GM21360 (cell line): ENCODE data around the gene MRPS11.
A peak's percentile ranks its signal among the peaks of the same experiment; 100 is the strongest.
"Not testable (repeated sequence)": the region's sequence is repeated elsewhere in the genome, so short reads cannot be mapped to it uniquely, and the experiment has no call there.

Experiments used
- ATAC-seq: cut with Tn5 transposase; IDR thresholded peaks from one replicate; pipeline ENCODE4 v1.9.1; 2021; ENCODE audit warnings: mild to moderate bottlenecking, moderate library complexity; ENCODE audit not compliant: unreplicated experiment

The MRPS11 gene

DNA sequence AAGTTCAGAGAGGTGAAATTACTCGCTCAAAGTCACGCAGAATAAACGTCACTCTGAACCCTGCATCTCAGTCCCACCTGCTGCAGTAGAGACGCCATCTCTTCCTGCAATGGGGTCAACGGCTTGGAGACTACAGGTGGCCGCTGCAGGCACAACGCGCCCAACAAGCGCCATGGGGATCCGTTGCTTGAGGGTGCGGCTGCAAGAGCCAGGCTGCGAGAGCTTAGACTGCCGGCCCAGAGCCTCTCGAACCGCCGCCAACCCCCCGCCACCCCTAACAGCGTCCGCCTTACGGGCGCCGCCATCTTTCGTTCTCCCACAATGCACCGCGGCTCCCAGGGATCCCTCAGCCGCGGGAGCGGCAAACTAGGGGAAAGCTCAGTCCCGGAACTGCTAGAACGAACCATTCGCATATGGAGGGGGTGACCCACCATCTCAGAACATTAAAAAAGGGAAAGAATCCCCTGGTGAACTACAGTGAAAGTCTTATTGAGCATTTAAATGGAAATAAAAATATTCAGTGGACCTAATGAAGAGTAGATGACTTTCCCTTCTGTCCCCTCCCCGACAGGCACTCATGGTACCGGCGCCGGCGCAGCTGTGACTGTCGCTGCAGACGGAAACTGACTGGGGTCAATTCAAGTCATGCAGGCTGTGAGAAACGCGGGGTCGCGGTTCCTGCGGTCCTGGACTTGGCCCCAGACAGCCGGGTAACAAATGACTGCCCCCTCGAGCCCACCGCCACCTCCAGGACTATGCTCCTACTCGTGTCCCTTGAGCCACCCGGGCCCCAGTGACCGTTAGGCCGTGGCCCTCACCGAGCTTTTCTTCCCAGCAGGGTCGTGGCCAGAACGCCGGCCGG lies at the start of gene MRPS11, which contains the start of gene MRPL46:
MRPS11 (plus strand) TSS at position 636 of the 862 bp plus-strand sequence; CDS start at position 646, 10 bp downstream.
MRPL46 (minus strand) TSS at position 316 of the 862 bp plus-strand sequence; CDS start at position 305, 11 bp downstream.
- peak; percentile 87 for ATAC-seq

DNA sequence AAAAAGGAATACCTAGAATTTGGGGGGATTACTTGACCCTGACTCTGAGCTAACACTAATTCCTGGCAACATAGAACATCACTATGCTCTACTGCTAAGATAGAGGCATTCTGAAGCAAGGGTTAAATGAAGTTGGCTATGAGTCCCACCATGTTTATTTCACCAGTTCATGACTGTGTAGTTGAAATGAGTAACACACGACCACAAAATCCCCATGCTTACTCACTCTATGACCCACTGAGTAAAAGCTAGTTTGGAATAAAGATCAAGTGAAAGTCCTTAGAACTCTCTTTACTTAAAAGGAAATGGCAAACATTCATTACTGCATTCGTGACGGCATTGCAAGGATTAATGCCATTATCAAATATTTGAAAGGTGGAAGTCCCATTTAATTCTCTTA lies 47.7 kb upstream of the MRPS11 start:
- no peak for ATAC-seq

DNA sequence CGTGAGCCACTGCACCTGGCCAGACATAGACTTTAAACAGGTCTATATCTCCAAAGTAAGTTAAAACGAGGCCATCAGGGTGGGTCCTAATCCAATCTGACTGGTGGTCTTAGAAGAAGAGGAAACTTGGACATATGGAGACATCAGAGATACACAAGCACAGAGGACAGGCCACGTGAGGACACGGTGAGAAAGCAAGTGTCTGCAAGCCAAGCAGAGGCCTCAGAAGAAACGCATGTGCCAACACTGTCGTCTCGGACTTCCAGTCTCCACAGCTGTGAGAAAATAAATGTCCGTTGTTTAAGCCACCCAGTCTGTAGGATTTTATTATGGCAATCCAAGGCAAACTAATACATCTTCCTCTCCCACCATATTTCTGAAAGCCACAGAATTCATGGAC lies 44.2 kb upstream of the MRPS11 start:
- ATAC-seq = no peak

DNA sequence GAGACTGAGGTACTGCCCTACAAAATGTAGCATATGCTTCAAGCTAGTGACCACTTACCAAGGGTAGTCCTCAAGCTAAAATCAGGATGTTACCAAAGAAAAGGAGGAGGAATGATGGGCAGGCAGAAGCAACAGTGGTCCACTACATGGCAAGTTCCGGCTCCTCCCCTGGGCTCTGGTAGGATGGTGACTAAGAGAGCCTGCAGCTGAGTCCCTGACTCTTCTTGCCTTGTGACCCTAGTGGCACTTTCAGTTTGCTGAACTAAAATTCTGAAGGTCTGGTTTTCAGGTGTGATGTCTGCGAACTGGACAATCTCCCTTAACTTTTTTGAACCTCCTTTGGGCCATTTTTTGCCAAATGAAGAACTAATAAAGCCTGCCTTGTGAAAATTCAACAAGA lies 41.2 kb upstream of the MRPS11 start:
- ATAC-seq = no peak

DNA sequence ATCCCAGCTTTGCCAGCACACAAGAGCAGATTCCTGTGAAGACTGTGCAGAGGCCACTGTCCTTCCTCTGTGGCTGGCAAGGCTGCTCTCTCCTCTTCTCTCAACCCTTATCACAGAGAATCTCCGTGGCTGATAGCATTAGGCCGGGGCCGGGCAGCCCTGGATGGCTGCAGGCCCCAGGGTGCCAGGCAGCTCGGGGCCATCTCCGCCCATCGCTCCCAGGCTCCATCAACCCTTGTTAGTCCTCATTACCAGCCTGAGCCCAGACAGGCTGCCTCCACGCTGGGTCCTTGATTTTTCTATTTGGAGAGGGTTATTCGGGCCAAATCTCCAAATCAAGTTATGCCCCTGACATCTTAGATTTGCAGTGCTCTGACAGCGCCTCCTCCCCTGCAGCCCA lies 39.5 kb upstream of the MRPS11 start:
- no peak for ATAC-seq

DNA sequence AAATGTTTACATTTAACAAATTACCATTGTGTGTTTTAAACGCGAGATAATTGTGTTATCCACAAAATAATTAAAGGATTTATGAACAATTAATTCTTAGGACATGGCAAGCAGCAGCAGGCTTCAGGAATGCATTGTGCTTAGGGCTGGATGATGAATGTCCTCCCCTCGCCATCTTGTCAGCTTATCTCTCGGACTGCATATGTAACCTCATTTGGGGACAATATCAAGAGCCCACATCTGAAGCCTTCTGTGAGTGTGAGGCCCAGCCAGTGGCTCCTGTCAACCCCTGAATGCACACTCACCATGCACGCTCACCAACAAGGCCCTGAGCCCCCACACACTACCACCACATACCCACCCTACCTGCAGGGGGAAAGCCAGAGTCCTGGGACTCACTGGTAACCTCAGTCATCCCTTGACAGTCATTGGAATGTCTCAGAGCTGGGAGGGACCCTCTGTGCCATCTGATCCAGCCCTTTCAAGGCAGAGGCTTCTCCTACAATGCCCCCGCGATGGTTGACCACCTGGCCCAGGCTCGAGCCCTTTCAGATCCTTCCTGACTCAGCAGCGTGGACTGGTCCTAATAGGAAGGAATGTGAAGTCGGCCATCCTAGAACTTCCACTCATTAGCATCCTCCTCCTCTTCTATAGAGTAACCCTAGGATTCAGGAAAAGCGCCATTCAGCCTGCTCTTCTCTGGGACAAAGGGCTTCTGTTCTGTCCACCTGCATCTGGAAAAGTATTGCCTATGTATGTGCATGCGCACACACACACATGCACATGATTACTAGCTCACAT lies 38.5 kb upstream of the MRPS11 start:
- ATAC-seq = no peak

DNA sequence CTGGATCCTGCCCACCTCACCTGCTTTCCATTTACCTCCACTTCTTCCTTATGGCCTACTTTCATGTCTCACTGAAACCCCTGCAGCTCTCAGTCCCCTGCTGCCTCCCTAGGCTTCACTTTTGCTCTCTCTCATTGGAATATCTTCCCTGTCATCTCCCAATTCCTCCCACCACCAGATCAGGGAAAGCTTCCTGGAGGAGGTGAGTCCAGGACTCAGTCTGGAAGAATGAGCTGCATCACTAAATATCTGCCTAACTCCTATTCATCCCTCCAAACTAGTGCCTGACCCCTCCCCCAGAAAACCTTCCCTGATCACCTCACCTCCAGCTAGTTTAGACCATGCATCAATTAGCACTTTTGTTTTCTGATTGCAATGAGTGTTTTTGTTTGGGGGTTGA lies 37.5 kb upstream of the MRPS11 start:
- no peak for ATAC-seq

DNA sequence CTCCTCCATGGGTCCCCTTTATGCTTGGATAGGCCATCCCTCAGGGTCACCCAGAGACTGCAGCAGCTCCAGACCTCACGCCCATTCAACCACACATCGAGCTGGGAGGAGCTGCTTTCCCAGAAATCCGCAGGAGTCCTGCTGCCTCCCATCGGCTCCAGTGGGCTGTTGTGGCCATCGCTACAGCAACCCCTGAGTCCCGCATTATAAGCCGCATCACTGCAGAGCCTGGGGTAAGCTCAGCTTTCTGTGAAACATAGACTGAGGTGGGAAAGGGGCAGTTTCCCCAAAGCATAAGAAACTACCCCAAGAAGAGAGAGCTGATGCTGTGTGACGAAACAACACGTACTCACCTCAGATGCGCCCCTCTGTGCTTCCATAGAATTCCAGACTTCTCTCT lies 36.1 kb upstream of the MRPS11 start:
- no peak for ATAC-seq

DNA sequence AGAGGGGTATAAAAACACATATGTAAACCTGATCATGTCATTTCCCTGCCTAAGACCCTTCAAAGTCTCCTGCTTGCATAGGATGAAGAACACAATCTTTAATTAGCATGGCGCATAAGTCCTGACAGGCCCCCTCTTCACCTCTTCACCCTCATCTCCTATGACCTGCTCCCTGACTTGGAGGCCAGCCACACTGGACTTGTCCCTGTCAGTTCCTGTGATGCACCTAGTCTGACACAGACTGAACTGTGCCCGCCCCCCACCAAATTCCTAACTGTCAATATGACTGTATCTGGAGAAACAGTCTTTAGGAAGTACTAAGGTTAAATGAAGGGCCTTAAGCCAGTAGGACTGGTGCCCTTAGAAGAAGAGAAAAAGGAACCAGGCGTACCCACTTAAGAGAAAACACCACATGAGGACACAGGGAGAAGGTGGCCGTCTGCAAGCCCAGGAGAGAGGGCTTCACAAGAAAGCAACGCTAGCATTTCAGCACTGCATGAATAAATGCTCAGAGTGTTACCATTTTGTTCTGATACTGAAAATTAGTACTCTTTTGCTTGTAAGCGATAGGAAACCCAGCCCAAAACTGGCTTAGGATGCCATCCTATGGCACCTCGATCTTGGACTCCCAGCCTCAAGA lies 34.3 kb upstream of the MRPS11 start:
- ATAC-seq = no peak

DNA sequence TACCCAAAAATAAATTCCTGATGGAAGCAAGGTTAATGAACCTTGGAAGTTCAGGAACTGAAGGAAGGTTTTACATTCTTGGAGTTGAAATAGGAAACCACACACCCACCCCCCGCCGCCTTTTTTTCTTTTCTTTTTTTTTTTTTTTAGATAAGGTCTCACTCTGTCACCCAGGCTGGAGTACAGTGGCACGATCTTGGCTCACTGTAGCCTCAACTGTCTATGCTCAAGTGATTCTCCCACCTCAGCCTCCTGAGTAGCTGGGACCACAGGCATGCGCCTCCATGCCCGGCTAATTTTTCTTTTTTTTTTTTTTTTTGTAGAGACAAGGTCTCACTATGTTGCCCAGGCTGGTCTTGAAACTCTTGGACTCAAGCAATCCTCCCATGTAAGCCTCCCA lies 33.4 kb upstream of the MRPS11 start:
- ATAC-seq = not testable (repeated sequence)

DNA sequence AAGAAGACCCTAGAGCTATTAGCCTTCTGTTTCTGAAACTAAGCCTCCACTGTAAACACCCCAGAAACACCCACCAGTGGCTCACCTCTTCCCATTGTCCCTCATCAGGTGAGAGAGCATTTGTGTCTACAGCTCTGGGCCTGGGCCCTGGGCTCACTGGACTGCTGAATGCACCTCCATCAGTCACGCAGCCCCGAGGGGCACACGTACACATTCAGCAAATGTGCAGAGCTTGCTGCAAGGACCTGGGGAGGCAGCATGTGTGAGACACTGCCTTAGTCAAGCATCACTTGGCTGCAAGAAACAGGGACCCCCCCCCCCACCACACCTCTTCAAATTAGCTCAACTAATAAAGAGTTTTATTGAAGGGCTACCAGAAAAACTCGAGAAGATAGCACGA lies 29.3 kb upstream of the MRPS11 start:
- no peak for ATAC-seq

DNA sequence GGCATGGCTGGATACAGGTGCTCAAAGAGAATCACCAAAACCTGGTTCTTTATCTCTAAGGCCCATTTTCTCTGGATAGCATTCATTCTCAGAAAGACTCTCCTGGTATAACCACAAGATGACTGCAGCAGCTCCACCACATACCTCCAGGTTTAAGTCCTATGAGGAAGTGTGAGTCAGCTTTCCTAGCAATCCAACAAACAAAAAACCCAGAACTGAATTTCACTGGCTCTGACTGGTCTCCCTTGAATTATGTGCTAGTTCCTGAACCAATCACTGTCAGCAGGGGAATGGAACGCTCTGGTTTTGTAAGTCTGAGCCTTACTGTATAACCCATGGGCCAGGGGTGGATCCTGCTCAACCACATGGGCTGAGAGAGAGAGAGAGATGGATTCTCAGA lies 27.5 kb upstream of the MRPS11 start:
- no peak for ATAC-seq

DNA sequence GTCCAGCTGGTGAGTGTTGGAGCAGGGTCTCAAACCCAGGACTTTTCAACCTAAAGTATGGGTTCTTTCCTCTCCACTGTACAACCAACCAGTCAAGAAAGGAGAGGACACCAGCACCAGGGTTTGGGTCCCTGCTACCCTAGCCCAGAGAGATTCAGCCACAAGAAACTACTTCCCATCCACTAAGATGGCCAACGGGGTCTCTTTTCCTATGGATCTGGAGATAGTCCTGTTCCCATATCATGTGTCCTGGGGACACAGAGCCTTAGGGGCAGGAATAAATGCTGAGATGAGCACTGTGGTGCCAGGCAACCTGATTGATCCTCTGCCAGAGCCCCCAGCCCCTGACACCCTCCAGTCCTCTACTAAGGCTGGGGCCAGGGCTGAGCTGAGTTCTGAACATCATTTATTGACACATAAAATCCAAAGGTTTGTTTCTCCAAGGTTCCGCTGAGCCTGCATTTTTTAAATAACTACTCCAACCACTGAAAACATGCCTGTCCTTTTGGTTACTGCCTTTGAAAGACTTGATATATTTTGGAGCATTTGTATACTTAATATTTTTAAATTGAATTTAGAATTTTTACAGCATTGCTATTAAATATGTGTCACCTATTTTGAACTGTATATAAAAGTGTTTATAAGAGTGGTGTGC lies 26.3 kb upstream of the MRPS11 start:
- no peak for ATAC-seq

DNA sequence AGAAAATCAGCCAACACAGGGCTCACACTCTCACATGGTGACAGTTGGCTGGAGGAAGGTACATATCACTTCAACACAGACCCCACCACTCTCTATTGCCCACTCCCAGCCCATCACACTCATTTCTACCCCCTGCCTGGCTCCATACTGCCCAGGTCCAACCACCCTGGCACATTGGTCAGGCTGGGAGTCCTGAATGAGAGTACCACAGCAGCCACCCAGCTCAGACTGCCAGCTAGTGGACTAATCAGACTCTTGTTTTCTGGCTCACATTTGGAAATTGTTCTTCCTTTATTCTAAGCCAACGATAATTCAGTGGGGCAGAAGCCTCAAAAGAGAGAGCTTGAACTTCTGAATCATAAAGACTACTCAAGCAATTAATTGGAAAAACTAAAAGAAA lies 20.3 kb upstream of the MRPS11 start:
- no peak for ATAC-seq

DNA sequence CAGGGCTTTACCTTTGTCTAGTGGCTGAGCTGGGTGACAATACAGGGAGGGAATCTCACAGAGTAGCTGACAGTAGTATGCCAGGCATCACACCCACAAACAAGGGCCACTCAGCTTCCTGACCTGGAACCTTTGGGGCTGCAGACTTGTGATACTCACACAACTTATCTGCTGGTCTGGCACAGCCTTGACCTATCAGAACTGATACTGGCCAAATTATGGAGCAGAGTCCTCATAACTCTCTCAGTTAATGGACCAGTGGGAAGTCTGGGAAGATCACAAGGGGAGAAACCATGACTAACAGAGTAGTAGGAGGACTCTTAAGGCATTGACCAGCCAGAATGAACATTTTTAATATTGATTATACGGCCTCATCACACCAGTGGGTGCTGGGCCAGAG lies 19.8 kb upstream of the MRPS11 start:
- no peak for ATAC-seq

DNA sequence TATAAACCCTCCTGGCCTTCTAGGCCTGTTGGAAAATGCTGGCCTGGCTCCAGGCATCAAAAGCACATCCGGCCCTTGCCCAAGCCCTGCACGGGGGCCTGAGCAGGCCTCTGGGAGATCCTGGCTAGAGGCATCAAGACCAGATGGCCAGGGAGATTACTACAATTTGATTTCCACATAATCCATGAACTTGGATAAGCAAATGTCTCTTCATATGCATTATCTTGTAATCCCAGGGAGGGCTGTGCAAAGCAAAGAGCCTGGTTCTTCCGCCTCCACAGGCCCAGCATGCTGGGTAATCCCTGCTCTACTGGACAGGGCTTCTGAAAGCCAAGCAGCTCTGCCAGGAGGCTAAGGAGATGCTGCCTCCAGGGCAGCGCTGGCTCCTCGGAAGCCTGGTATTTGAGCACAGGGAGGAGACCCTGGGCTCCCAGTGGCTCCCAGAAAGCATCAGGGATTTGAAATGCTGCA lies 18.5 kb upstream of the MRPS11 start:
- no peak for ATAC-seq

DNA sequence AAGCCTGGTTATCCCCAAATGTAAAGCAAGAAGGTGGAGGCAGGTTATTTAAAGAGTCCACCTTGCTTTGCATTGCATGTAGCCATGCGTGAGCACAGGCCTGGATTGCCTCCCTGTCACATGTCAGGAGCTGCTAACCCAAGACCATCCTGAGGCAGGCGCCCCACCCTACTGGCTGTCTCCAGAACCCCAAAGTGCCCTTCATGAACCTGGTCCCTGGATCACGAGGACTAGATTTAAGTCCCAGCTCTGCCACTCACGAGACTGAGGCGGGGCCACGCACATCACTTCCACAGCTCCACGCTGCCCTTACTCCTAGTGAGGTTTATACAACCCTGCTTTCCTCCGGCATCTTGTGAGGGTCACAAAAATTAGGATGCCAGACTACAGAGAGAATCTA lies 17.9 kb upstream of the MRPS11 start:
- ATAC-seq = no peak

DNA sequence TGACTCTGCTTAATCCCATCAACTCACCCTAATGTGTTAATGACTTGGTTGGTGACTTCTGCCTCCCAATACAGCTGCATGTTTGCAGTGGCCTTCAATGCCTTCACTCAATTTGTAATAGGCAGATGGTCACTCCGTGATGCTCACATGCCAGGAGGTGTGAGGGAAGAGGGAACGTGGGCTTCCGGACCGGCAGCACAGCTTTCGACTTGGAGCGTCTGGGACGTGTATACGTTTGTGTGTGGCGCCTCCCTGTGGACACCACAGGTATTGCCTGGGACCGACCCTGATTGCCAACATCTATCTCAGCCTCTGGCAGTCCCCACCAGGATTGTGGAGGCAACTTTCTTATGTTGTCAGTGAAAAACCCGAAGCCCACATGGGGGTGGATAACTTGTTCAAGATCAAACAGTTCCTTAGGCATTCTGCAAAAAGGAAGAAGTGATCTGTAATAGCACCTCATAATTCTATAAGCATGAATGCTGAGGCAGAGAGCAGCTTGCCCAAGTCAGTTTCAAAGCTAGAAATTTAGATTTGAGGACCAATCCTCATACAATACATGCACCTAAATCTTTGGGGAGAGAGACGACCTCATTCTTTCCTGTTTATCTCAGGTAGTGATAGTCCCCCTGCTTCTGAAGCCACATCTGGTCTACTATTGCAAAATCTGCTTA lies 17.2 kb upstream of the MRPS11 start:
- ATAC-seq = peak; percentile 69

DNA sequence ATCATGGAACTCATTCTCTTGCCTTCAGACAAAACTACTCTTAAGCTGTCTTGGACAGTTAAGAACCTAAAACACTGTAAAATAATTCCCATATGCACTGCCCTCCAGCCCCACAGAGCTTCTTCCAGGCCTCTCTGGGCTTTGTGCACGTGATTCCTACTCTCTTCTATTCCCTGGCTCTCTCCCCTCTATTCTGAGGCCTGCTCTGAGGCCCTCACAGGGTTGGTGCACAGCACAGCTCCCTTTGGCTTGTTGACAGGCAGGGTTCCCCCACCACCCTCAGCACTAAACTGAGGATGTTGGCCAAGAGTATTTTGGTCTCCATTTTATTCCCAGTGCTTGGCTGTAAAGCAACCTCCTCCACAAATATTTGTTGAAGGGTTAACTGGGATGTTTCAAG lies 13.9 kb upstream of the MRPS11 start:
- no peak for ATAC-seq

DNA sequence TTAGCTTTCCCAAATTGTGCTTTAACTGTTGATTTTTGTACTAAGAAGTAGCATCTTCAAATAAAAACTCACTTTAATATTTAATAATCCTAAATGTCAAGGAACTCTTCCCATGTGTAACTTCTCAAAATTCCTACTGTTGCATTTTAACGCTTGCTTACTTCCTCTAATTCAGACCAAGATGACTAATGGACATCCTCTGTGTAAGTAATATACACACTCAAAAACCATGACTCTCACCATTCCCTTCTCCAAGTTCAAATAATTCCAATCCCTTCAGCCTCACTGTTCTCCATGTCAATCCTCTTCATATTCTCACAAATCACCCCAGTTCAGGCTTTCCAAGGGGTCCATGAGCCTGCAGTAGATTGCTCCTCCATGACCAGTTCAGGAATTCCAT lies 13.3 kb upstream of the MRPS11 start:
- ATAC-seq = no peak
